ENCODE data around the gene NDUFB7. TPM values are rescaled to one million over a fixed set of nuclear protein-coding genes. Genes with fewer than 3 reads are reported as not detected.

NDUFB7 gene
- total RNA-seq, 2 experiments from 2014 or later: 141 to 282 TPM

- TF ChIP-seq EZH2phosphoT487 (IDR thresholded peaks at IDR 0.05; ENCODE audit: borderline replicate concordance, low read depth, low read length): no peak
- TF ChIP-seq, protein P1, sequence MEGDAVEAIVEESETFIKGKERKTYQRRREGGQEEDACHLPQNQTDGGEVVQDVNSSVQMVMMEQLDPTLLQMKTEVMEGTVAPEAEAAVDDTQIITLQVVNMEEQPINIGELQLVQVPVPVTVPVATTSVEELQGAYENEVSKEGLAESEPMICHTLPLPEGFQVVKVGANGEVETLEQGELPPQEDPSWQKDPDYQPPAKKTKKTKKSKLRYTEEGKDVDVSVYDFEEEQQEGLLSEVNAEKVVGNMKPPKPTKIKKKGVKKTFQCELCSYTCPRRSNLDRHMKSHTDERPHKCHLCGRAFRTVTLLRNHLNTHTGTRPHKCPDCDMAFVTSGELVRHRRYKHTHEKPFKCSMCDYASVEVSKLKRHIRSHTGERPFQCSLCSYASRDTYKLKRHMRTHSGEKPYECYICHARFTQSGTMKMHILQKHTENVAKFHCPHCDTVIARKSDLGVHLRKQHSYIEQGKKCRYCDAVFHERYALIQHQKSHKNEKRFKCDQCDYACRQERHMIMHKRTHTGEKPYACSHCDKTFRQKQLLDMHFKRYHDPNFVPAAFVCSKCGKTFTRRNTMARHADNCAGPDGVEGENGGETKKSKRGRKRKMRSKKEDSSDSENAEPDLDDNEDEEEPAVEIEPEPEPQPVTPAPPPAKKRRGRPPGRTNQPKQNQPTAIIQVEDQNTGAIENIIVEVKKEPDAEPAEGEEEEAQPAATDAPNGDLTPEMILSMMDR (conservative IDR thresholded peaks at IDR 0.05; ENCODE audit: low read length): no peak
- intact Hi-C loops (cut with micrococcal nuclease; ENCODE audit: unreplicated experiment): no loop called here
- Histone ChIP-seq H3K36me3 (ENCODE audit: insufficient read depth, low read length) (peaks cover 34% of the 10 kb centered on the region), H4K20me1 (ENCODE audit: insufficient read depth, low read length) (no peaks in the 10 kb centered on the region), H3K9me2 (ENCODE audit: insufficient read depth, low read length) (no peaks in the 10 kb centered on the region), H3K4me1 (ENCODE audit: insufficient read depth, low read length, poor library complexity, severe bottlenecking) (peaks cover 25% of the 10 kb centered on the region), H3K27ac (ENCODE audit: low read depth, low read length, poor library complexity, severe bottlenecking) (no peak overlapping the region), H3K4me2 (ENCODE audit: low read length) (no peak overlapping the region), H3K9me3 (ENCODE audit: low read length) (no peaks in the 10 kb centered on the region), H2AFZ (ENCODE audit: low read length) (no peak overlapping the region), H3K4me3 (ENCODE audit: low read depth, low read length, poor library complexity, severe bottlenecking) (no peak overlapping the region), H3K79me2 (ENCODE audit: insufficient read depth, low read depth, low read length) (peaks cover 14% of the 10 kb centered on the region; the same call in 1 of the 2 replicates)
- POLR2A ChIA-PET: interaction anchor here (0.6 kb wide), 1 partner anchor 10 kb away, joined by 3 read pairs; no protein-coding TSS in a partner anchor
- no TSS peak for BruUV-seq (replicated peaks)
- DNase-seq (ENCODE audit: low spot score): no peak
- CTCF ChIA-PET (ENCODE audit: unreplicated experiment): interaction anchor here (0.6 kb wide), 1 partner anchor 60 kb away, joined by 3 read pairs; no protein-coding TSS in a partner anchor
Measured at GRCh38 chr19:14561847-14562351, 10.0 kb downstream of the NDUFB7 start.

- H3K4me1 ChIP-seq (ENCODE audit: insufficient read depth, low read length, poor library complexity, severe bottlenecking): peaks cover 31% of the 10 kb centered on the region
- DNase-seq (ENCODE audit: low spot score): no peak
- H3K79me2 ChIP-seq (ENCODE audit: insufficient read depth, low read depth, low read length): peaks cover 14% of the 10 kb centered on the region; the same call in 1 of the 2 replicates
- intact Hi-C loops (cut with micrococcal nuclease; ENCODE audit: unreplicated experiment): no loop called here
- H3K4me3 ChIP-seq (ENCODE audit: low read depth, low read length, poor library complexity, severe bottlenecking): no peak overlapping the region
- H2AFZ ChIP-seq (ENCODE audit: low read length): no peak overlapping the region
- H3K4me2 ChIP-seq (ENCODE audit: low read length): no peak overlapping the region
- POLR2A ChIA-PET: interaction anchor here (0.6 kb wide), 1 partner anchor 10 kb away, joined by 3 read pairs; no protein-coding TSS in a partner anchor
- peaks cover 32% of the 10 kb centered on the region for H3K36me3 ChIP-seq (ENCODE audit: insufficient read depth, low read length)
- CTCF ChIA-PET (ENCODE audit: unreplicated experiment): interaction anchor here (0.6 to 0.7 kb wide), 2 partner anchors 10 to 59 kb away, joined by 3 read pairs; no protein-coding TSS in a partner anchor
- no peaks in the 10 kb centered on the region for H3K9me3 ChIP-seq (ENCODE audit: low read length)
- no peaks in the 10 kb centered on the region for H4K20me1 ChIP-seq (ENCODE audit: insufficient read depth, low read length)
- no peak overlapping the region for H3K27ac ChIP-seq (ENCODE audit: low read depth, low read length, poor library complexity, severe bottlenecking)
- no peaks in the 10 kb centered on the region for H3K9me2 ChIP-seq (ENCODE audit: insufficient read depth, low read length)
- no peak for TF ChIP-seq EZH2phosphoT487 (IDR thresholded peaks at IDR 0.05; ENCODE audit: borderline replicate concordance, low read depth, low read length)
- TF ChIP-seq, protein P1 (conservative IDR thresholded peaks at IDR 0.05; ENCODE audit: low read length): no peak
- BruUV-seq (replicated peaks): no TSS peak
Measured at GRCh38 chr19:14561249-14561648, 10.6 kb downstream of the NDUFB7 start.

GRCh38 chr19:14560776-14561108 lies 11.1 kb downstream of the NDUFB7 start:
- Histone ChIP-seq H3K9me3 (ENCODE audit: low read length) (no peaks in the 10 kb centered on the region), H3K4me2 (ENCODE audit: low read length) (no peak overlapping the region), H3K79me2 (ENCODE audit: insufficient read depth, low read depth, low read length) (peaks cover 14% of the 10 kb centered on the region; the same call in 1 of the 2 replicates), H3K4me3 (ENCODE audit: low read depth, low read length, poor library complexity, severe bottlenecking) (no peak overlapping the region), H3K9me2 (ENCODE audit: insufficient read depth, low read length) (no peaks in the 10 kb centered on the region), H3K27ac (ENCODE audit: low read depth, low read length, poor library complexity, severe bottlenecking) (no peak overlapping the region), H4K20me1 (ENCODE audit: insufficient read depth, low read length) (no peaks in the 10 kb centered on the region), H3K4me1 (ENCODE audit: insufficient read depth, low read length, poor library complexity, severe bottlenecking) (peaks cover 32% of the 10 kb centered on the region), H3K36me3 (ENCODE audit: insufficient read depth, low read length) (peaks cover 27% of the 10 kb centered on the region), H2AFZ (ENCODE audit: low read length) (no peak overlapping the region)
- POLR2A ChIA-PET: interaction anchor here (0.7 kb wide), 1 partner anchor 11 kb away, joined by 3 read pairs; the partner anchor contains the start of gene NDUFB7
- CTCF ChIA-PET (ENCODE audit: unreplicated experiment): interaction anchor here (0.7 kb wide), 1 partner anchor 10 kb away, joined by 3 read pairs; no protein-coding TSS in a partner anchor
- TF ChIP-seq, protein P1 (conservative IDR thresholded peaks at IDR 0.05; ENCODE audit: low read length): no peak
- TF ChIP-seq EZH2phosphoT487 (IDR thresholded peaks at IDR 0.05; ENCODE audit: borderline replicate concordance, low read depth, low read length): no peak
- BruUV-seq (replicated peaks): no TSS peak
- no peak for DNase-seq (ENCODE audit: low spot score)
- intact Hi-C loops (cut with micrococcal nuclease; ENCODE audit: unreplicated experiment): no loop called here
